GM12878 (cell line): Measurements from ENCODE around the gene PHYH. TPM values are rescaled to one million over a fixed set of nuclear protein-coding genes. Genes with fewer than 3 reads are reported as not detected.
A peak's percentile ranks its signal among the peaks of the same experiment; 100 is the strongest.

Source experiments
- BRCA1 ChIP-seq: IDR thresholded peaks from 2 replicates; pipeline ENCODE4 v1.6.1; 2011; ENCODE audit warnings: low read depth, low read length, improper control_type of control experiment
- CREB1 ChIP-seq: IDR thresholded peaks from 2 replicates; pipeline ENCODE4 v1.6.1; 2012; ENCODE audit warnings: low read depth, mild to moderate bottlenecking, inconsistent platforms
- E2F4 ChIP-seq: IDR thresholded peaks from 2 replicates; pipeline ENCODE4 v1.6.1; 2012; ENCODE audit warnings: low read depth, low read length, improper control_type of control experiment
- EZH2 ChIP-seq: IDR thresholded peaks from 2 replicates; pipeline ENCODE4 v1.6.1; 2012; ENCODE audit warnings: low read depth, mild to moderate bottlenecking, control low read depth, inconsistent platforms, low read length, borderline replicate concordance; ENCODE audit not compliant: control insufficient read depth
- GABPA ChIP-seq: IDR thresholded peaks from 2 replicates; pipeline ENCODE4 v1.6.1; 2014; ENCODE audit warnings: antibody characterized with exemption, low read depth, mild to moderate bottlenecking, inconsistent platforms
- NR2F1 ChIP-seq: fragments of 450-650 bp; conservative IDR thresholded peaks from 2 replicates; pipeline ENCODE4 v1.6.1; 2017; ENCODE audit warnings: mild to moderate bottlenecking
- POLR2AphosphoS5 ChIP-seq: IDR thresholded peaks from 2 replicates; pipeline ENCODE4 v1.6.1; 2011; ENCODE audit warnings: mild to moderate bottlenecking, low read length, inconsistent platforms
- RAD51 ChIP-seq: fragments of 450-650 bp; IDR thresholded peaks from 2 replicates; pipeline ENCODE4 v1.6.1; 2016; ENCODE audit warnings: moderate library complexity, mild to moderate bottlenecking, inconsistent platforms
- ZNF687 ChIP-seq: fragments of 450-650 bp; IDR thresholded peaks from 2 replicates; pipeline ENCODE4 v1.6.1; 2017; ENCODE audit warnings: mild to moderate bottlenecking, moderate library complexity
- polyA plus RNA-seq, 11 experiments: library from polyadenylated mRNA; depleted of rRNA in 4 of 11; unstranded in 6 of 11; stranded (reverse) in 5 of 11; fragments of >200 nt; fragmentation: Nextera tagmentation in 4 of 11; fragmentation: Illumina TruSeq in 1 of 11; extraction: Ambion mirVana in 4 of 11; extraction: Trizol in 1 of 11; gene quantifications; 1 replicate in 1 of 11; 2 replicates in 10 of 11; pipeline versions ENCODE4 v1.2.1 to v1.2.3, GENCODE V29; 2011 to 2016; ENCODE audit warnings: inconsistent platforms in 2 of 11, missing spikeins in 2 of 11, low read depth in 1 of 11
- total RNA-seq, 4 experiments: library from RNA; depleted of rRNA in 3 of 4; stranded (reverse); fragments of >200 nt in 3 of 4; fragmentation: Illumina TruSeq in 1 of 4; extraction: Trizol in 1 of 4; gene quantifications; 2 replicates each; pipeline versions ENCODE4 v1.2.1 to v1.2.3, GENCODE V29; 2013 to 2021
- TF ChIP-seq, protein P1 (sequence below): fragments of 450-650 bp; IDR thresholded peaks from 2 replicates; pipeline ENCODE4 v1.6.1; 2017; ENCODE audit warnings: mild to moderate bottlenecking
- TF ChIP-seq, protein P2 (sequence below): fragments of 450-650 bp; IDR thresholded peaks from 2 replicates; pipeline ENCODE4 v1.6.1; 2016; ENCODE audit warnings: mild to moderate bottlenecking, moderate library complexity, borderline replicate concordance

Gene PHYH
- total and polyA plus RNA-seq, 10 of the 15 experiments (the other 5 are each of a cell fraction or from before 2014, with no cell fraction given) = 3.2 to 10.3 (median 5.0) TPM

DNA sequence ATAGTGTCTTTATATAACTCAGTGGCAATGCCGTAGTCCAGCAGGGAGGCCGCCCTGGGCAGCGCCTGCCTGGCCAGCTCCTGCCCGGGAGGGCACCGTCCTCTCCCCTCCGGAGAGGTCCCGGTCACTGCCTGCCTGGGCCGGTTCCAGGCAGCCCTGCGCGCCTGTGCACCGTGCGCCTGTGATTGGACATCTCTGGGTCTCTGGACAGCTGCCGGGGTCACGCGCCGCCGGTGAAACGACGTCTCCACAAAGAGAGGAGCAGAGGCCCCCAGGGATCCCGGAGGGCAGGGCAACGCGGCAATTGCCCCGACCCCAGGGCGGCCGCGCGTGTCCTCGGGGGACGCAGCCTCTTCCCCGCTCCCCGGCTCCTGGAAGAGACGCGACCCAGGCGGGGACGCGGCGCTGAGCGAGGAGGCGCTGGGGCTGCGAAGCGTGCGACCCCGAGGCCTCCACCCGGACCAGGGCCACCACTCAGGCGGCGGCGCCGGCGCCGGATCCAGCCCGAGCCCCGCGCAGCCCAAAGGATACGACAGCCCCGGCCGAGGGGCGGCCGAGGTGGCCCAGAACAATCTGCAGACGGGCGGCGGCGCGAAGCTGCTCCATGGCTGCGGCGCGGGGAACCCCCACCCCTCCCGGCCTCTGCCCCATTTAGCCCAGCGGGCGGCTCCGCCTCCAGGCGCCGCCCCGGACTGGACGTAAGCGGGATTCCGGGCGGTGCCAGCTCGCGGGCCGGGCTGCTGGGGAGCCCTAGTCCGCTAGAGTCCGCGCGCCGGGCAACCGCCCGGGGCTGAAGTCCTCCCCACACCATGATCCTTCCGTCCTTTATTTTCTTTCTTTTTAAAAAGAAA, at the start of gene PHYH (continued):
- TF ChIP-seq ZNF687 (peak; percentile 66), NR2F1 (peak; percentile 86), BRCA1 (no peak), POLR2AphosphoS5 (peak; percentile 53; the same call in 1 of the 2 replicates), E2F4 (no peak), EZH2 (no peak), GABPA (no peak), RAD51 (no peak), CREB1 (peak; percentile 55; the same call in 1 of the 2 replicates)
- TF ChIP-seq, protein P1, sequence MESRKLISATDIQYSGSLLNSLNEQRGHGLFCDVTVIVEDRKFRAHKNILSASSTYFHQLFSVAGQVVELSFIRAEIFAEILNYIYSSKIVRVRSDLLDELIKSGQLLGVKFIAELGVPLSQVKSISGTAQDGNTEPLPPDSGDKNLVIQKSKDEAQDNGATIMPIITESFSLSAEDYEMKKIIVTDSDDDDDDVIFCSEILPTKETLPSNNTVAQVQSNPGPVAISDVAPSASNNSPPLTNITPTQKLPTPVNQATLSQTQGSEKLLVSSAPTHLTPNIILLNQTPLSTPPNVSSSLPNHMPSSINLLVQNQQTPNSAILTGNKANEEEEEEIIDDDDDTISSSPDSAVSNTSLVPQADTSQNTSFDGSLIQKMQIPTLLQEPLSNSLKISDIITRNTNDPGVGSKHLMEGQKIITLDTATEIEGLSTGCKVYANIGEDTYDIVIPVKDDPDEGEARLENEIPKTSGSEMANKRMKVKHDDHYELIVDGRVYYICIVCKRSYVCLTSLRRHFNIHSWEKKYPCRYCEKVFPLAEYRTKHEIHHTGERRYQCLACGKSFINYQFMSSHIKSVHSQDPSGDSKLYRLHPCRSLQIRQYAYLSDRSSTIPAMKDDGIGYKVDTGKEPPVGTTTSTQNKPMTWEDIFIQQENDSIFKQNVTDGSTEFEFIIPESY = no peak
- TF ChIP-seq, protein P2, sequence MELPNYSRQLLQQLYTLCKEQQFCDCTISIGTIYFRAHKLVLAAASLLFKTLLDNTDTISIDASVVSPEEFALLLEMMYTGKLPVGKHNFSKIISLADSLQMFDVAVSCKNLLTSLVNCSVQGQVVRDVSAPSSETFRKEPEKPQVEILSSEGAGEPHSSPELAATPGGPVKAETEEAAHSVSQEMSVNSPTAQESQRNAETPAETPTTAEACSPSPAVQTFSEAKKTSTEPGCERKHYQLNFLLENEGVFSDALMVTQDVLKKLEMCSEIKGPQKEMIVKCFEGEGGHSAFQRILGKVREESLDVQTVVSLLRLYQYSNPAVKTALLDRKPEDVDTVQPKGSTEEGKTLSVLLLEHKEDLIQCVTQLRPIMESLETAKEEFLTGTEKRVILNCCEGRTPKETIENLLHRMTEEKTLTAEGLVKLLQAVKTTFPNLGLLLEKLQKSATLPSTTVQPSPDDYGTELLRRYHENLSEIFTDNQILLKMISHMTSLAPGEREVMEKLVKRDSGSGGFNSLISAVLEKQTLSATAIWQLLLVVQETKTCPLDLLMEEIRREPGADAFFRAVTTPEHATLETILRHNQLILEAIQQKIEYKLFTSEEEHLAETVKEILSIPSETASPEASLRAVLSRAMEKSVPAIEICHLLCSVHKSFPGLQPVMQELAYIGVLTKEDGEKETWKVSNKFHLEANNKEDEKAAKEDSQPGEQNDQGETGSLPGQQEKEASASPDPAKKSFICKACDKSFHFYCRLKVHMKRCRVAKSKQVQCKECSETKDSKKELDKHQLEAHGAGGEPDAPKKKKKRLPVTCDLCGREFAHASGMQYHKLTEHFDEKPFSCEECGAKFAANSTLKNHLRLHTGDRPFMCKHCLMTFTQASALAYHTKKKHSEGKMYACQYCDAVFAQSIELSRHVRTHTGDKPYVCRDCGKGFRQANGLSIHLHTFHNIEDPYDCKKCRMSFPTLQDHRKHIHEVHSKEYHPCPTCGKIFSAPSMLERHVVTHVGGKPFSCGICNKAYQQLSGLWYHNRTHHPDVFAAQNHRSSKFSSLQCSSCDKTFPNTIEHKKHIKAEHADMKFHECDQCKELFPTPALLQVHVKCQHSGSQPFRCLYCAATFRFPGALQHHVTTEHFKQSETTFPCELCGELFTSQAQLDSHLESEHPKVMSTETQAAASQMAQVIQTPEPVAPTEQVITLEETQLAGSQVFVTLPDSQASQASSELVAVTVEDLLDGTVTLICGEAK = no peak
